GM12878 (cell line): ENCODE data around the gene UGGT1. TPM values are rescaled to one million over a fixed set of nuclear protein-coding genes. Genes with fewer than 3 reads are reported as not detected.

Experiments used
- ATAC-seq: fragments of 200-7000 bp; cut with Tn5 transposase; 3 replicates; pipeline ENCODE4 v1.9.1; 2020; ENCODE audit warnings: mild to moderate bottlenecking, moderate library complexity
- BruUV-seq: library from RNA; stranded (reverse); fragments of 400-500 nt; replicated peaks from 2 replicates; lab custom pipeline; 2021; lab: Mats Ljungman, UMichigan
- CTCF ChIA-PET: fragments of 300-600 bp; sonication (Branson Sonifier 250); formaldehyde crosslinking; extraction: SDS; loops from one replicate; lab custom pipeline; 2021; ENCODE audit warnings: inconsistent platforms; lab: Yijun Ruan, JAX
- POLR2A ChIA-PET: fragments of 350-600 bp; formaldehyde crosslinking; extraction: SDS; loops from one replicate; lab custom pipeline; 2021; ENCODE audit warnings: inconsistent platforms; lab: Charles Lee
- RAD21 ChIA-PET: fragments of 300-600 bp; sonication (Branson Sonifier 250); formaldehyde crosslinking; loops from one replicate; lab custom pipeline; 2023; ENCODE audit warnings: antibody characterized with exemption; ENCODE audit not compliant: unreplicated experiment; lab: Charles Lee
- SMC1A ChIA-PET: fragments of 300-600 bp; sonication (Branson Sonifier 250); formaldehyde crosslinking; loops from one replicate; lab custom pipeline; 2023; ENCODE audit not compliant: unreplicated experiment, uncharacterized antibody; lab: Charles Lee
- DNase-seq: peaks from one replicate; pipeline ENCODE4 v3.0.0-alpha.2; 2011; ENCODE audit warnings: low read depth, low spot score
- FAIRE-seq: peaks from 3 replicates; lab custom pipeline; 2011; peaks lifted over from hg19 to GRCh38; lab: Jason Lieb, UNC
- H2AFZ ChIP-seq: 2 replicates; pipeline ENCODE4 v1.6.0; 2011; ENCODE audit warnings: low read depth, low read length, control low read depth; ENCODE audit not compliant: control insufficient read depth
- H3K27ac ChIP-seq: 2 replicates; pipeline ENCODE4 v1.5.1; 2011; ENCODE audit warnings: control low read depth; ENCODE audit not compliant: control insufficient read depth, insufficient read depth
- H3K27me3 ChIP-seq, 2 experiments: replicated peaks in 1 of 2; 2 replicates each; pipeline versions ENCODE4 v1.6.0 to v1.6.1; 2011; ENCODE audit warnings: low read length in 1 of 2; ENCODE audit not compliant: control insufficient read depth in 2 of 2, insufficient read depth in 2 of 2
- H3K36me3 ChIP-seq, 2 experiments: 2 replicates each; pipeline ENCODE4 v1.5.1; 2011; ENCODE audit warnings: low read length in 1 of 2; ENCODE audit not compliant: control insufficient read depth in 2 of 2, insufficient read depth in 2 of 2
- H3K4me1 ChIP-seq: 2 replicates; pipeline ENCODE4 v1.6.1; 2011; ENCODE audit warnings: mild to moderate bottlenecking, low read length, moderate library complexity, mixed read lengths; ENCODE audit not compliant: control insufficient read depth, insufficient read depth
- H3K4me2 ChIP-seq: 2 replicates; pipeline ENCODE4 v1.6.0; 2011; ENCODE audit warnings: control low read depth; ENCODE audit not compliant: control insufficient read depth, insufficient read depth
- H3K4me3 ChIP-seq: fragments of 200-600 bp; sonication (generic); 2 replicates; pipeline ENCODE4 v1.5.1; 2016
- H3K79me2 ChIP-seq: 2 replicates; pipeline ENCODE4 v1.6.0; 2011; ENCODE audit warnings: low read length; ENCODE audit not compliant: control insufficient read depth, insufficient read depth
- H3K9ac ChIP-seq: 2 replicates; pipeline ENCODE4 v1.8.0; 2011; ENCODE audit warnings: low read length, control low read depth, mixed read lengths; ENCODE audit not compliant: control insufficient read depth, insufficient read depth
- H3K9me3 ChIP-seq: replicated peaks from 3 replicates; pipeline ENCODE4 v1.5.1; 2011; ENCODE audit warnings: mild to moderate bottlenecking, low read length; ENCODE audit not compliant: control insufficient read depth, insufficient read depth
- H4K20me1 ChIP-seq: 2 replicates; pipeline ENCODE4 v1.6.0; 2011; ENCODE audit not compliant: control insufficient read depth, insufficient read depth
- ATF2 ChIP-seq: IDR thresholded peaks from 2 replicates; pipeline ENCODE4 v1.6.1; 2012; ENCODE audit warnings: low read length, inconsistent platforms
- BCL11A ChIP-seq: IDR thresholded peaks from 2 replicates; pipeline ENCODE4 v1.6.1; 2011; ENCODE audit warnings: low read depth, low read length
- CBFB ChIP-seq: IDR thresholded peaks from 2 replicates; pipeline ENCODE4 v1.6.1; 2016; ENCODE audit warnings: antibody characterized with exemption, low read depth
- ETV6 ChIP-seq, 2 experiments: fragments of 450-650 bp in 1 of 2; IDR thresholded peaks in 1 of 2; conservative IDR thresholded peaks in 1 of 2; 2 replicates each; pipeline ENCODE4 v1.6.1; 2014; ENCODE audit warnings: antibody characterized with exemption in 1 of 2, borderline replicate concordance in 1 of 2, low read depth in 1 of 2, mild to moderate bottlenecking in 1 of 2, moderate library complexity in 1 of 2
- HDAC6 ChIP-seq: fragments of 200-600 bp; sonication (generic); IDR thresholded peaks from one replicate; pipeline ENCODE4 v1.8.0; 2017; ENCODE audit warnings: antibody characterized with exemption; ENCODE audit not compliant: unreplicated experiment
- MTA3 ChIP-seq: IDR thresholded peaks from 2 replicates; pipeline ENCODE4 v1.6.1; 2012; ENCODE audit warnings: low read length, inconsistent platforms, borderline replicate concordance
- NR2C2 ChIP-seq: IDR thresholded peaks from 2 replicates; pipeline ENCODE4 v1.6.1; 2011; ENCODE audit warnings: borderline replicate concordance, low read depth; ENCODE audit not compliant: control insufficient read depth, insufficient read length
- PAX5 ChIP-seq: IDR thresholded peaks from 2 replicates; pipeline ENCODE4 v1.6.1; 2011; ENCODE audit warnings: low read depth, low read length, borderline replicate concordance
- SMARCA5 ChIP-seq: fragments of 450-650 bp; IDR thresholded peaks from 2 replicates; pipeline ENCODE4 v1.6.1; 2017; ENCODE audit warnings: mild to moderate bottlenecking
- SMC3 ChIP-seq: IDR thresholded peaks from 2 replicates; pipeline ENCODE4 v1.6.1; 2011; ENCODE audit warnings: low read length, improper control_type of control experiment, borderline replicate concordance
- TARDBP ChIP-seq: IDR thresholded peaks from 2 replicates; pipeline ENCODE4 v1.6.1; 2016; ENCODE audit warnings: borderline replicate concordance
- ZNF217 ChIP-seq: fragments of 450-650 bp; IDR thresholded peaks from 2 replicates; pipeline ENCODE4 v1.6.1; 2017; ENCODE audit warnings: antibody characterized with exemption, mild to moderate bottlenecking
- ZNF274 ChIP-seq: IDR thresholded peaks from one replicate; pipeline ENCODE4 v1.8.0; 2011; ENCODE audit not compliant: insufficient read length, insufficient read depth
- ZZZ3 ChIP-seq: IDR thresholded peaks from 2 replicates; pipeline ENCODE4 v1.6.1; 2011; ENCODE audit warnings: low read depth; ENCODE audit not compliant: control insufficient read depth, insufficient read length
- WGBS: methylation state at CpG from one replicate; pipeline ENCODE4 v1.1.6; 2016; ENCODE audit warnings: low lambda C conversion rate; ENCODE audit not compliant: insufficient replicate concordance, insufficient coverage; ENCODE audit errors: missing lambda C conversion rate; 5-methylcytosine and 5-hydroxymethylcytosine counted together
- in situ Hi-C: fragments of 300-500 bp; cut with MboI; formaldehyde crosslinking; loops from 9 replicates; pipeline ENCODE4 v1.14.3; 2018; ENCODE audit warnings: mixed read lengths
- intact Hi-C: fragments of 100-400 bp; cut with micrococcal nuclease; formaldehyde crosslinking; loops from one replicate; pipeline ENCODE4 v1.14.2; 2022; ENCODE audit not compliant: unreplicated experiment
- polyA plus RNA-seq, 11 experiments: library from polyadenylated mRNA; depleted of rRNA in 4 of 11; unstranded in 6 of 11; stranded (reverse) in 5 of 11; fragments of >200 nt; fragmentation: Nextera tagmentation in 4 of 11; fragmentation: Illumina TruSeq in 1 of 11; extraction: Ambion mirVana in 4 of 11; extraction: Trizol in 1 of 11; gene quantifications; 1 replicate in 1 of 11; 2 replicates in 10 of 11; pipeline versions ENCODE4 v1.2.1 to v1.2.3, GENCODE V29; 2011 to 2016; ENCODE audit warnings: inconsistent platforms in 2 of 11, missing spikeins in 2 of 11, low read depth in 1 of 11
- total RNA-seq, 4 experiments: library from RNA; depleted of rRNA in 3 of 4; stranded (reverse); fragments of >200 nt in 3 of 4; fragmentation: Illumina TruSeq in 1 of 4; extraction: Trizol in 1 of 4; gene quantifications; 2 replicates each; pipeline versions ENCODE4 v1.2.1 to v1.2.3, GENCODE V29; 2013 to 2021

UGGT1 gene
- total and polyA plus RNA-seq, 10 of the 15 experiments (the other 5 are each of a cell fraction or from before 2014, with no cell fraction given), result 4.1 to 49.8 (median 28.5) TPM

DNA sequence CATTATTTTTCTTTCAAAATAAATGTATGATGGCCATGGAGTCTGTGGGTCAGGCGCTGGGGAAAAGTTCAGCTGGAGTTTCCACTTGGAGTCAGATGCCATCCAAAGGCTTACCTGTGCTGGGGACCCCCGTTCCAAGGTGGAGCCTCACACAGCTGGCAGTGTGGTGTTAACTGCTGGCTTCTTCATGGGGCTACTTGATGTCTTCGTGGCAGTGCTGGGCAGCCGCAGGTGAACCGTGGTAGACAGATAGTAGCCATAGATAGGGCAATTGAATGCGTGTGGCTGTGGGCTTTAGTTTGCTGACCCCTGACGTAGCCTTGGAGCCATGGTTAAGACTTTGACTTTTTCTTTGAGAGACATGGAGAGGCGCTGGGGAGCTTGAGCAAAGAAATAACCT, 144.6 kb downstream of the UGGT1 start:
- CTCF ChIA-PET, result interaction anchor here (0.6 to 7.0 kb wide), 2 partner anchors 172 to 705 kb away, joined by 3 to 48 read pairs; no protein-coding TSS in a partner anchor
- no TSS peak for BruUV-seq

More for the DNA sequence above, 144.6 kb downstream of the UGGT1 start:
- DNase-seq (no peak), FAIRE-seq (no peak)
- Histone ChIP-seq H3K9ac (no peak overlapping the region), H3K36me3 (no peaks in the 10 kb centered on the region), H3K27me3 (peaks cover 0 to 3% of the 10 kb centered on the region in 2 experiments; a peak in 1 of 4 replicates), H3K79me2 (no peaks in the 10 kb centered on the region), H3K27ac (no peak overlapping the region), H4K20me1 (no peaks in the 10 kb centered on the region), H3K4me2 (no peak overlapping the region), H3K9me3 (no peaks in the 10 kb centered on the region), H3K4me3 (no peak overlapping the region)
- intact Hi-C loops, result no loop called here
- 43% methylated on average over 8 of the region's 8 CpGs for WGBS
- in situ Hi-C loops, result loop anchor here (5.0 kb wide), 1 partner anchor 168 kb away; no protein-coding TSS in a partner anchor
- POLR2A ChIA-PET, result no interaction called here
- SMC1A ChIA-PET, result interaction anchor here (0.6 kb wide), 2 partner anchors 341 to 474 kb away, joined by 3 read pairs; no protein-coding TSS in a partner anchor
- TF ChIP-seq SMC3 (no peak), ETV6 (conservative IDR thresholded peaks at IDR 0.05 in 1 of 2, IDR thresholded peaks at IDR 0.05 in 1 of 2; ENCODE audit: borderline replicate concordance in 1 of 2, low read depth in 1 of 2) (no peak), TARDBP (no peak), ZZZ3 (no peak), CBFB (no peak), SMARCA5 (no peak), ZNF274 (no peak), BCL11A (no peak), PAX5 (no peak), ATF2 (no peak), ZNF217 (no peak), MTA3 (no peak), HDAC6 (no peak), NR2C2 (no peak)
- TF ChIP-seq, all 136 proteins: peak for 0
- no peak for ATAC-seq
- RAD21 ChIA-PET, result no interaction called here
- no peak overlapping the region for H2AFZ ChIP-seq
- no peaks in the 10 kb centered on the region for H3K4me1 ChIP-seq
